Smooth muscle cell (in vitro differentiated cells): Measurements from ENCODE around the gene CRCP. TPM values are rescaled to one million over a fixed set of nuclear protein-coding genes. Genes with fewer than 3 reads are reported as not detected.
A peak's percentile ranks its signal among the peaks of the same experiment; 100 is the strongest.

Source experiments
- DNase-seq: peaks from one replicate; lab custom pipeline; 2025; ENCODE audit not compliant: unreplicated experiment; lab: John Stamatoyannopoulos, UW
- H2AFZ ChIP-seq: fragments of 200-600 bp; sonication (generic); 2 replicates; pipeline ENCODE4 v1.6.0; 2016; ENCODE audit warnings: antibody characterized with exemption, low read depth, mild to moderate bottlenecking
- H3F3A ChIP-seq: fragments of 200-600 bp; sonication (generic); 2 replicates; pipeline ENCODE4 v1.6.0; 2017; ENCODE audit warnings: antibody characterized with exemption, low read depth
- H3K27ac ChIP-seq: fragments of 200-600 bp; sonication (generic); 2 replicates; pipeline ENCODE4 v1.5.1; 2016; ENCODE audit warnings: low read depth, mild to moderate bottlenecking
- H3K27me3 ChIP-seq: fragments of 200-600 bp; sonication (generic); 2 replicates; pipeline ENCODE4 v1.6.1; 2016; ENCODE audit warnings: low read depth, mild to moderate bottlenecking
- H3K36me3 ChIP-seq: fragments of 200-600 bp; sonication (generic); 2 replicates; pipeline ENCODE4 v1.5.1; 2016; ENCODE audit warnings: low read depth
- H3K4me1 ChIP-seq: fragments of 200-600 bp; sonication (generic); 2 replicates; pipeline ENCODE4 v1.5.1; 2016; ENCODE audit warnings: low read depth
- H3K4me2 ChIP-seq: fragments of 200-600 bp; sonication (generic); 2 replicates; pipeline ENCODE4 v1.6.0; 2016; ENCODE audit warnings: mild to moderate bottlenecking
- H3K4me3 ChIP-seq: fragments of 200-600 bp; sonication (generic); 2 replicates; pipeline ENCODE4 v1.5.1; 2016; ENCODE audit warnings: mild to moderate bottlenecking
- H3K79me2 ChIP-seq: fragments of 200-600 bp; sonication (generic); 2 replicates; pipeline ENCODE4 v1.6.0; 2016; ENCODE audit warnings: low read depth, mild to moderate bottlenecking
- H3K9ac ChIP-seq: fragments of 200-600 bp; sonication (generic); 2 replicates; pipeline ENCODE4 v1.6.0; 2016; ENCODE audit warnings: low read depth
- H3K9me3 ChIP-seq: fragments of 200-600 bp; sonication (generic); replicated peaks from 2 replicates; pipeline ENCODE4 v1.5.1; 2016; ENCODE audit warnings: low read depth
- H4K20me1 ChIP-seq: fragments of 200-600 bp; sonication (generic); 2 replicates; pipeline ENCODE4 v1.6.0; 2016; ENCODE audit warnings: low read depth
- CTCF ChIP-seq: fragments of 200-600 bp; sonication (generic); IDR thresholded peaks from 2 replicates; pipeline ENCODE4 v1.5.1; 2017; ENCODE audit warnings: borderline replicate concordance, mild to moderate bottlenecking, antibody characterized with exemption; ENCODE audit not compliant: insufficient read depth, poor library complexity, severe bottlenecking
- WGBS: methylation state at CpG from one replicate; pipeline ENCODE4 v1.1.7; 2016; ENCODE audit warnings: low lambda C conversion rate; 5-methylcytosine and 5-hydroxymethylcytosine counted together
- polyA plus RNA-seq: library from polyadenylated mRNA; unstranded; fragments of >200 nt; fragmentation: Nextera tagmentation; extraction: Ambion mirVana; gene quantifications from 2 replicates; pipeline ENCODE4 v1.2.1, GENCODE V29; 2016
- total RNA-seq: library from RNA; depleted of rRNA; stranded (reverse); fragments of >200 nt; gene quantifications from 2 replicates; pipeline ENCODE4 v1.2.3, GENCODE V29; 2014

The CRCP gene
- total and polyA plus RNA-seq, 2 experiments from 2014 or later, result 13.6 to 13.7 TPM

- 90% methylated on average over 7 of the region's 7 CpGs for WGBS
Measured at GRCh38 chr7:66189695-66190503, 75.3 kb downstream of the CRCP start.

GRCh38 chr7:66190504-66190857 is 75.8 kb downstream of the CRCP start:
- Histone ChIP-seq H3K27ac (peak overlapping the region; percentile 10), H3K27me3 (no peaks in the 10 kb centered on the region), H2AFZ (peak overlapping the region; percentile 69), H3K79me2 (no peaks in the 10 kb centered on the region), H3K36me3 (no peaks in the 10 kb centered on the region), H3K4me2 (no peak overlapping the region), H3K4me1 (no peaks in the 10 kb centered on the region), H3K9me3 (no peaks in the 10 kb centered on the region), H3K9ac (no peak overlapping the region), H4K20me1 (no peaks in the 10 kb centered on the region), H3F3A (no peaks in the 10 kb centered on the region), H3K4me3 (no peak overlapping the region)
- no peak for TF ChIP-seq CTCF
- DNase-seq, result no peak
- WGBS, result 56% methylated on average over 5 of the region's 5 CpGs

More at GRCh38 chr7:66189695-66190503, 75.3 kb downstream of the CRCP start:
- Histone ChIP-seq H3K4me1 (no peaks in the 10 kb centered on the region), H2AFZ (no peak overlapping the region), H3K4me2 (no peak overlapping the region), H3K79me2 (no peaks in the 10 kb centered on the region), H3K9me3 (no peaks in the 10 kb centered on the region), H3K9ac (no peak overlapping the region), H3F3A (no peaks in the 10 kb centered on the region), H3K27ac (peak overlapping the region; percentile 10), H4K20me1 (no peaks in the 10 kb centered on the region), H3K27me3 (no peaks in the 10 kb centered on the region), H3K36me3 (no peaks in the 10 kb centered on the region), H3K4me3 (no peak overlapping the region)
- no peak for TF ChIP-seq CTCF
- no peak for DNase-seq

- Histone ChIP-seq H3K4me2 (no peak overlapping the region), H4K20me1 (no peaks in the 10 kb centered on the region), H3K4me1 (no peaks in the 10 kb centered on the region), H3K9me3 (no peaks in the 10 kb centered on the region), H3K9ac (no peak overlapping the region), H3K27ac (no peak overlapping the region), H3K36me3 (no peaks in the 10 kb centered on the region), H2AFZ (no peak overlapping the region), H3K79me2 (no peaks in the 10 kb centered on the region), H3F3A (no peaks in the 10 kb centered on the region), H3K4me3 (no peak overlapping the region), H3K27me3 (no peaks in the 10 kb centered on the region)
- no peak for DNase-seq
- WGBS, result 94% methylated on average over 5 of the region's 6 CpGs
- no peak for TF ChIP-seq CTCF
Measured at GRCh38 chr7:66193146-66193725, 78.6 kb downstream of the CRCP start.
